Suppressor macrophage (primary cell): ENCODE measurements around the gene NSDHL.
A peak's percentile ranks its signal among the peaks of the same experiment; 100 is the strongest.
"Not testable (repeated sequence)": the region's sequence is repeated elsewhere in the genome, so short reads cannot be mapped to it uniquely, and the experiment has no call there.

Experiments used
- DNase-seq, 4 experiments: peaks; one replicate each; pipeline ENCODE4 v3.0.0-alpha.2; 2020 to 2022
- total RNA-seq, 17 experiments: gene quantifications; one replicate each; lab custom pipeline; 2026; ENCODE audit warnings: mixed read lengths in 6 of 17, inconsistent platforms in 3 of 17; lab: John Stamatoyannopoulos, UW

The NSDHL gene
- 8.0 to 34.9 (median 20.9) reads per million in 17 experiments for total RNA-seq

- peak; percentile 93 to 96 (median 96) for DNase-seq
Observed at GRCh38 chrX:152830312-152831305, at the start of gene NSDHL, which contains the start of gene CETN2. NSDHL (plus strand) TSS chrX:152831063; CDS start chrX:152846325, 15,262 bp downstream. CETN2 (minus strand) TSS chrX:152830757; CDS start chrX:152830710, 47 bp downstream.

GRCh38 chrX:152787062-152787461 lies 43.8 kb upstream of the NSDHL start:
- not testable (repeated sequence) for DNase-seq

DNA sequence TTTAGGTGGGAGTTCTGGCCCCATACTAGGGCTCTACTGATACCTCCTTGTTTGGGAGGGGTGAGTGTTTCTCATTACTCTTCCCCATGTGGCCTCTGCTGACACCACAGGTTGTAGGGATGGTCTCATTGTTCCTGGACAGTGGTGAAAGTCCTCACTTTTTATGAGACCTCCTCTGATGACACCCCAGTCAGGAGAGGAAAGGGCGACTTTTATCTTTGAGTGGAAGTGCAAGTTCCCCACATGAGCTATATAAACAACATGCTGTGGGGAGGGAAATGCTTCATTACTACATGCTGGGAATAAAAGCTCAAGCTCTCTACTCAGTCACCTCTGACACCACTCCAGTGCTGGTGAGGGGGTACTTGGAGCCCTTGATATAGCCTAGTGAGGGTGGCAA lies 31.9 kb upstream of the NSDHL start:
- DNase-seq = no peak

- DNase-seq = no peak
Observed at GRCh38 chrX:152806035-152806434, 24.8 kb upstream of the NSDHL start.

GRCh38 chrX:152810403-152810802 lies 20.5 kb upstream of the NSDHL start:
- DNase-seq = no peak

- DNase-seq = no peak
Observed at GRCh38 chrX:152813206-152813605, 17.7 kb upstream of the NSDHL start.

DNA sequence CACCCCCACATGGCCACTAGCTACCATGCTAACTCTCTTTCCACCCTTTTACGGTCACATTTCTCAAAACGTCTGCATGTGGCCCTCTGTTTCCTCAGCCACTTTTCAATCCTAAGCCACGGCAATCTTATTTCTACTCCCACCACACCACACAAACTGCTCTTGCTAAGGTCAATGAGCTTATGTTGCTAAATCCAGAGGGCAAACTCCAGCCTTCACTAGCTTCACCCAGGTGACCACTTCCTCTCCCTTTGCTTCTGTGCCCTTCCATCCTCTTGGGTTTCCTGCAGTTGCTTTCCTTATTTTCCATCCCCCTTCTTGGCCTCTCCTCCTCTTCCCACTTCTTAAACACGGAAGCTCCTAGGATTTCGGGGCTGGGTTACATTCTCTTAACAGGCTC lies 16.8 kb upstream of the NSDHL start:
- no peak for DNase-seq

DNA sequence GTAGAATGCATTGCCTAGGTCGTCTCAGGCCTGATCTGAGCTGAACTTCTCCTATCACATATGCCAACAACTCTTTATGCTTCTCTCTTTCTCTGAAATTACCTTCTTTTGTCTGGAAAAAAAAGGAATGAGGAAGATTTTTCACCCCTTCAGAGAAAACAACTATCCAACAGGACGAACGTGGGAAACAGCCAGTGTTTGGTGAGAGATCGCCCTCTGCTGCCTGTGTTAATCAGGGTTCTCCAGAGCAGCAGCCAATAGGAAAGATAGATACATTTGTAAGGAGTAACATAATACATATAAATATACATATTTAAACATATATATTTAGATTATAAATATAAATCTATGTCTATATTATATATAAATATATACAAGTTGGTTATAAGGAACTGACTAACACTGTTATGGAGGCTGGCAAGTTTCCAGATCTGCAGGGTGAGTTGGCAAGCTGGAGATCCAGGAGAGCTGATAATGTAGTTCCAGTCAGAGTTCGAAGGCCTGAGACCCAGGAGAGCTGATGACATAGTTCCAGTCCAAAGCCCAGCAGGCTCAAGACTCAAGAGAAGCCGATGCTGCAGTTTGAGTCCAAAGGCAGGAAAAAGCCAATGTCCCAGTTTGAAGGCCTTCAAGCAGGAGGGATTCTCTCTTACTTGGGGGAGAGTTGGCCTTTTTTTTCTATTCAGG lies 13.6 kb upstream of the NSDHL start:
- peak; percentile 1 to 15 (median 6) for DNase-seq

- no peak for DNase-seq
Observed at GRCh38 chrX:152818356-152818755, 12.5 kb upstream of the NSDHL start.

- DNase-seq = no peak
Observed at GRCh38 chrX:152819266-152819665, 11.6 kb upstream of the NSDHL start.

DNA sequence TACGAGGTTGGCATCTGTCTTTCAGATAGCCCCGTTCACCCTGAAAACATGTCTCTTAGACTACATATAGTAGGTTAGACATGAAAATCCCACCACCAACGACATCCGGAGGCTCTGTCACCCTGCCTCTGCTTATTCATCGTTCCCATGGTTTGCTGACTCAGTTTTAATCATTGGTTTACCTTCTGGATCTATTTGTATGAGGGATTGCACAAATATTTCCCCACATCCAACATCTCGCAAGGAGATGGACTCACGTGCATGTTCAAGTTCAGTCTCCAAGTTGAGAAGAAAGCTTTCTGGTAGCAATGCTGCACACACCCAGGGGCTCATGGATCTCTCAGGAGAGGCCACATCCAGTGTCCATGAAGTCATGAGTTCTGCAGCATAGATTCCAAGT lies 11.1 kb upstream of the NSDHL start:
- no peak for DNase-seq

DNA sequence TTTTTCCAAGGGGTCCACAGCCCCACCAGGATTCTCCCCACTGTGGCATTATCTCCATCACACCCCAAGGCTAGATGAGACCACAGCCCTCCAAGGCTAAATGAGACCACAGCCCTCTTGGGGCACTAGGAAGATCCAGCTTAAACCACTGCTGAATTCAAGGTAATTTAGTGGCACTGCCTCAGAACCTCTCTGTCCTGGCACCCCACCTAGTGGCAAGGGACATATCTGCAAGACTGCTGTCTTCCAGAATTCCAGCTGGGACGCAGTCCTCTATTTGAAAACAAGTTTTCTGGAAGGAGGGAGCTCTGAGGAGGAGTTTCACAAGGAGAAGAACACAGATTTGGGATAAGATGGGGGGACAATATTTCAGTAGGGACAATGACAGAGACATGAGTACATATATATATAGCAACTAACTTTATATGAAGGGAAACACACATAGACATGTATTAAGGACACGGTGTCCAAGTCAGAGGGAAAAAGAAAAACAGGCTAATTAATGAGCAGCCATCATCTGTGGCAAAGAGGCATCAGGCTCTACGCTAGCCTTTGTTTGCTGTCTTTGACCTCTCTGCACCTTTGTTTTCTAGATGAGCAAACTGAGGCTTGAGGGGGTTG lies 9.6 kb upstream of the NSDHL start:
- DNase-seq = peak; percentile 23 to 59 (median 42)

GRCh38 chrX:152822383-152823086 lies 8.3 kb upstream of the NSDHL start:
- DNase-seq = no peak

- no peak for DNase-seq
Observed at GRCh38 chrX:152823657-152824056, 7.2 kb upstream of the NSDHL start.

GRCh38 chrX:152824841-152825374 lies 6.0 kb upstream of the NSDHL start:
- no peak for DNase-seq

GRCh38 chrX:152831391-152831790 lies 528 bp downstream of the NSDHL start:
- DNase-seq = peak in 2 of 4 experiments; percentile 2 to 4

GRCh38 chrX:152832520-152832919 lies 1.7 kb downstream of the NSDHL start:
- no peak for DNase-seq

- DNase-seq = no peak
Observed at GRCh38 chrX:152833378-152833777, 2.5 kb downstream of the NSDHL start.

DNA sequence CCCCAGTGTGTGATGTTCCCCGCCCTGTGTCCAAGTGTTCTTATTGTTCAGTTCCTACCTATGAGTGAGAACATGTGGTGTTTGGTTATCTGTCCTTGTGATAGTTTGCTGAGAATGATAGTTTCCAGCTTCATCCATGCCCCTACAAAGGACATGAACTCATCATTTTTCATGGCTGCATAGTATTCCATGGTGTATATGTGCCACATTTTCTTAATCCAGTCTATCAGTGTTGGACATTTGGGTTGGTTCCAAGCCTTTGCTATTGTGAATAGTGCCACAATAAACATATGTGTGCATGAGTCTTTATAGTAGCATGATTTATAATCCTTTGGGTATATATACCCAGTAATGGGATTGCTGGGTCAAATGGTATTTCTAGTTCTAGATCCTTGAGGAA lies 4.6 kb downstream of the NSDHL start:
- not testable (repeated sequence) for DNase-seq

DNA sequence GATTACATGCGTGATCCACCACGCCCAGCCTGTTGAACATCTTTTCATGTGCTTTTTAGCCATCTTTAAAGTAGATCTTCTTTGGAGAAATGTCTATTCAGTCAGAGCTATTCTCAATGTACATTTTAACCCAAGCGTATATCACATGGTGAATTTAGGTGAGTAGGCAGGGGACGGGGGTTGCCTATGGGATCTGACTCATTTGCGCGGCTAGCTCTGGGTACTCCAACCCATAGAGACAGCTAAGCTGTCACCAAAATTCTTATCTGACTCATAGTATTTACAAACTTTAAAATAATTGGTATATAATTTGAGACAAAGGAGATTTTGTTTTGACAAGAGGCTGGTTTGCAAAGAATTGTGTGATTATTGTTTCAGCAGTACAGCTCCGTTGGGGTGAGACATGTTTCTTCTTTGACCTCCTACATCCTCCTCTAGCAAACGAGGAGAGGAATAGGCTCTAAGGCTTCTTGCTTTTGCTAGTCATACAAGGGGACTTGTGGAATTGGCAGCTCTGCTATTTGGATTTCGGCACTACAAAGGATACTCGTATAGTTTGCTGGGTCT lies 12.0 kb downstream of the NSDHL start:
- no peak for DNase-seq

DNA sequence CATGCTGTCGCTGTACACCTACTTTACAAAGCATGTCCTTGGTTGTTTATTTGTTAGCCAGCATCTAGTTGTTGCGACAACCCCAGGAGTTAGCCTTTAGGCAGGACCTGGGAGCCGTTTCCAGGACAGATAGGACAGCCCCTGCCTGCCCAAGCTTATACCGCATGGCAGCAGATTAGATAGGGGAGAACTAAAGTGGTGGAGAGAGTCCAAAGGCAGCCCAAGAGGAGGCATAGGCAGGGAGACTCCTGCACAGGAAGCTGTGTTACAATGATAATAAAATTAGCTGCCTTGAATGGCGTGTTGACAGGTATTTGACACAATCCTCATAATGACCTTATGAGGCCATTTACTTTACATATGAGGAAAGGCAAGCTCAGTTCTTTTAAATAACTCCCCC lies 13.0 kb downstream of the NSDHL start:
- DNase-seq = no peak

GRCh38 chrX:152844256-152844655 lies 13.4 kb downstream of the NSDHL start:
- DNase-seq = no peak
